Heart left ventricle (tissue), 16 donors: Measurements from ENCODE around the gene ARHGAP11A. TPM values are rescaled to one million over a fixed set of nuclear protein-coding genes. Genes with fewer than 3 reads are reported as not detected.
A peak's percentile ranks its signal among the peaks of the same experiment; 100 is the strongest.

Experiments
- ATAC-seq, 4 donors: fragments of 200-7000 bp; cut with Tn5 transposase; one replicate each; pipeline ENCODE4 v1.9.1; 2020 to 2022; ENCODE audit warnings: moderate library complexity in 4 of 4, mild to moderate bottlenecking in 3 of 4, moderate number of reproducible peaks in 1 of 4
- DNase-seq, 5 donors: peaks; one replicate each; pipeline ENCODE4 v3.0.0-alpha.2; 2020
- H3K27ac ChIP-seq, 12 donors: fragments of 200-600 bp; sonication (generic) in 4 of 12; one replicate each; pipeline versions ENCODE4 v1.5.0 to v1.8.0; 2016 to 2022; ENCODE audit warnings: mild to moderate bottlenecking in 2 of 12
- H3K27me3 ChIP-seq, 9 donors: fragments of 200-600 bp; sonication (generic) in 2 of 9; one replicate each; pipeline versions ENCODE4 v1.5.1 to v1.8.0; 2016 to 2022; ENCODE audit warnings: mild to moderate bottlenecking in 3 of 9
- H3K36me3 ChIP-seq, 9 donors: fragments of 200-600 bp; sonication (generic) in 2 of 9; one replicate each; pipeline versions ENCODE4 v1.5.0 to v1.8.0; 2018 to 2022; ENCODE audit warnings: mild to moderate bottlenecking in 2 of 9
- H3K4me1 ChIP-seq, 12 donors: fragments of 200-600 bp; sonication (generic) in 4 of 12; one replicate each; pipeline versions ENCODE4 v1.5.0 to v1.8.0; 2016 to 2022; ENCODE audit warnings: mild to moderate bottlenecking in 3 of 12
- H3K4me3 ChIP-seq, 12 donors: fragments of 200-600 bp; sonication (generic) in 4 of 12; one replicate each; pipeline versions ENCODE4 v1.5.0 to v1.8.0; 2017 to 2022; ENCODE audit warnings: mild to moderate bottlenecking in 9 of 12, moderate library complexity in 4 of 12
- H3K9me3 ChIP-seq, 12 donors: fragments of 200-600 bp; sonication (generic) in 4 of 12; one replicate each; pipeline versions ENCODE4 v1.5.0 to v1.8.0; 2016 to 2022; ENCODE audit warnings: mild to moderate bottlenecking in 1 of 12
- POLR2A ChIP-seq, 2 donors: fragments of 450-650 bp; IDR thresholded peaks; one replicate each; pipeline ENCODE4 v1.6.1; 2017; ENCODE audit warnings: antibody characterized with exemption in 2 of 2, mild to moderate bottlenecking in 2 of 2, moderate library complexity in 2 of 2
- WGBS, 4 donors: extraction: QIAGEN DNeasy Blood & Tissue Kit in 2 of 4; methylation state at CpG; one replicate each; pipeline versions ENCODE4 v1.1.5 to v1.1.7; 2013 to 2018; 5-methylcytosine and 5-hydroxymethylcytosine counted together
- intact Hi-C, 10 donors: fragments of 100-400 bp; cut with DNase I; formaldehyde crosslinking; loops; one replicate each; pipeline versions ENCODE4 v1.11.1 to v1.14.2; 2022
- polyA plus RNA-seq, 2 donors: library from polyadenylated mRNA; stranded (reverse); fragments of 200-250 nt; gene quantifications; one replicate each; pipeline ENCODE4 v1.2.3, GENCODE V29; 2013
- total RNA-seq, 9 donors: library from RNA; depleted of rRNA in 2 of 9; stranded (reverse); fragments of >200 nt in 2 of 9; fragmentation: NEBNext Ultra II Directional in 3 of 9; extraction: Animal tissue kit (Norgen Biotek cat#: 25700) in 3 of 9; gene quantifications; one replicate each; pipeline versions ENCODE4 v1.1.0 to v1.2.4, GENCODE V29; 2016 to 2023
- TF ChIP-seq, protein P1 (sequence below), 12 donors: fragments of 200-600 bp; sonication (generic) in 4 of 12; IDR thresholded peaks; one replicate each; pipeline versions ENCODE4 v1.5.0 to v1.8.0; 2018 to 2022; ENCODE audit warnings: antibody characterized with exemption in 12 of 12, mild to moderate bottlenecking in 5 of 12
- donor health status: ischemic (EF 13 %, LVEDD 7.1; RV severe dilation, severe dysfunction).
- donor health status: healthy with polysubstance abuse.
- donor health status: DM: no; HTN: yes; CAD: no.
- donor health status: DM: no; HTN: no; CAD: no.
- donor health status: ischemic (EF 25% LVEDD 6.9; RV normal size, moderate dysfunction).
- donor health status: ischemic (EF 25% LVEDD 5.7; RV mildly dilated, moderate dysfunction).
- donor health status: healthy.
- donor health status: DM: yes; HTN: yes; CAD: no.
- donor health status: ischemic (EF 35%, LVEDD 5.7; RV mildly dilated, moderate dysfunction).
- donor health status: nonischemic (EF 11% LVEDD 7.7; RV severe dilation, severe dysfunction).
- donor health status: DM: yes; HTN: yes; CAD: no.
- donor health status: PGD.
- donor health status: ischemic (EF 29% LVEDD 5.4; RV normal size, mild dysfunction).
- donor health status: nonischemic (EF 23%, LVEDD 6.1; RV moderate dilation, normal function).

ARHGAP11A gene
- total and polyA plus RNA-seq, 11 donors: 0.61 to 11.1 (median 1.5) TPM

DNA sequence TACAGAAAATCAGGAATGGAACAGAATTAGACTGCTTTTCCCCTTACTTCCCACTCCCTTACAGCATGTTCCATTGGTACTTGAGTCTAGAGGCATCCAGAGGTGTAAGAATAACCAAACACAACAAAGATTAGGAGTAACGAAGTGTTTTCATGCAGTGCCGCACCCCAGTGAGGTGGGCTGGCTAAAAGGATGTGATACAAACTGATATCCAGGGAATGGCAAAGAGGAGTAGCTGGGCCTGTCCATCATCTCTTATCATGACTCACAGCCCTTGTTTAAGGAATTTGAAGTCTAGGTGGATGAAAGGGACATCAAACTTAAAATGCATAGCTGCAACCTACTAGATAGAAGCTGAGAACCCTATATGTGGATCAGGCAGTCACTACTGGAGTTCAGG lies 42.6 kb downstream of the ARHGAP11A start:
- Histone ChIP-seq H3K4me3 (no peak overlapping the region), H3K36me3 (no peaks in the 10 kb centered on the region), H3K27me3 (no peaks in the 10 kb centered on the region), H3K4me1 (peaks cover 0 to 3% (median 0%) of the 10 kb centered on the region in 12 donors), H3K9me3 (no peaks in the 10 kb centered on the region), H3K27ac (no peak overlapping the region)
- DNase-seq (no peak), ATAC-seq (no peak)
- TF ChIP-seq, protein P1, sequence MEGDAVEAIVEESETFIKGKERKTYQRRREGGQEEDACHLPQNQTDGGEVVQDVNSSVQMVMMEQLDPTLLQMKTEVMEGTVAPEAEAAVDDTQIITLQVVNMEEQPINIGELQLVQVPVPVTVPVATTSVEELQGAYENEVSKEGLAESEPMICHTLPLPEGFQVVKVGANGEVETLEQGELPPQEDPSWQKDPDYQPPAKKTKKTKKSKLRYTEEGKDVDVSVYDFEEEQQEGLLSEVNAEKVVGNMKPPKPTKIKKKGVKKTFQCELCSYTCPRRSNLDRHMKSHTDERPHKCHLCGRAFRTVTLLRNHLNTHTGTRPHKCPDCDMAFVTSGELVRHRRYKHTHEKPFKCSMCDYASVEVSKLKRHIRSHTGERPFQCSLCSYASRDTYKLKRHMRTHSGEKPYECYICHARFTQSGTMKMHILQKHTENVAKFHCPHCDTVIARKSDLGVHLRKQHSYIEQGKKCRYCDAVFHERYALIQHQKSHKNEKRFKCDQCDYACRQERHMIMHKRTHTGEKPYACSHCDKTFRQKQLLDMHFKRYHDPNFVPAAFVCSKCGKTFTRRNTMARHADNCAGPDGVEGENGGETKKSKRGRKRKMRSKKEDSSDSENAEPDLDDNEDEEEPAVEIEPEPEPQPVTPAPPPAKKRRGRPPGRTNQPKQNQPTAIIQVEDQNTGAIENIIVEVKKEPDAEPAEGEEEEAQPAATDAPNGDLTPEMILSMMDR (IDR thresholded peaks at IDR 0.05): no peak
- no peak for TF ChIP-seq POLR2A (IDR thresholded peaks at IDR 0.05)
- 88 to 95% (median 92%) methylated on average over 2 of the region's 2 CpGs for WGBS, 4 donors
- intact Hi-C loops: loop anchor here in 2 of 10 donors (5.0 to 10.0 kb wide), 2 partner anchors 57 to 474 kb away; partner anchors contain the start of gene GREM1 (in 1 of the 2)

GRCh38 chr15:32659340-32660155 lies 44.2 kb downstream of the ARHGAP11A start:
- TF ChIP-seq, protein P1 (IDR thresholded peaks at IDR 0.05): peak in 2 of 12 donors; percentile 9
- TF ChIP-seq POLR2A (IDR thresholded peaks at IDR 0.05): no peak
- Histone ChIP-seq H3K4me1 (peaks cover 0 to 3% (median 0%) of the 10 kb centered on the region in 12 donors), H3K27ac (no peak overlapping the region), H3K27me3 (no peaks in the 10 kb centered on the region), H3K4me3 (no peak overlapping the region), H3K9me3 (no peaks in the 10 kb centered on the region), H3K36me3 (no peaks in the 10 kb centered on the region)
- intact Hi-C loops: loop anchor here in 7 of 10 donors (2.0 to 10.0 kb wide), 7 partner anchors 55 to 1043 kb away; partner anchors contain the start of gene GREM1 (in 1 of the 7)
- ATAC-seq (peak in 3 of 4 donors; percentile 42 to 83 (median 79)), DNase-seq (no peak)
- WGBS, 4 donors: 54 to 63% (median 55%) methylated on average over 6 of the region's 6 CpGs

DNA sequence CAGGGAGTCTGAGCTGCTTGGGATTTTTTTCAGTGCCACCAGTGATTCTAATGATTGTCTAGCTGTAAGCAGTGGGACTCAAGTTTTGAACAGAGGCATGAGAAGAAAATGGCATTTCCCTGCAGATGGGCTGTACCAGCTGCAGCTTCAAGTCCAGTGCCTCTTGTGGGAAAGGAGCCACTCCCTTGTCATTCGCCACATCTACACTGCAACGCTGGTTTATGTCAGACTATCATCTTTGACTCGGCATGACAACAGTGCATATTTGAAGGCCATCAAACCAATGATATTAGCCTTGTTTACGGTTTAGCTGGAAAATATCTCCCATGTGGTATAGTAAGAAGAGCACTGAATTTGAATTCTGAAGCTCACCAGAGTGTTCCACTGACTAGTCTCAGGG lies 48.4 kb downstream of the ARHGAP11A start:
- no peak overlapping the region for H3K4me3 ChIP-seq
- H3K9me3 ChIP-seq: no peaks in the 10 kb centered on the region
- H3K27ac ChIP-seq: no peak overlapping the region
- peaks cover 0 to 3% (median 0%) of the 10 kb centered on the region in 12 donors for H3K4me1 ChIP-seq
- ATAC-seq (no peak), DNase-seq (no peak)
- no peak for TF ChIP-seq POLR2A (IDR thresholded peaks at IDR 0.05)
- TF ChIP-seq, protein P1 (IDR thresholded peaks at IDR 0.05): no peak
- WGBS, 4 donors: 89 to 95% (median 94%) methylated on average over 4 of the region's 4 CpGs
- intact Hi-C loops: loop anchor here in 9 of 10 donors (2.0 to 10.0 kb wide), 6 partner anchors 291 to 1039 kb away; no protein-coding TSS in a partner anchor
- no peaks in the 10 kb centered on the region for H3K27me3 ChIP-seq
- no peaks in the 10 kb centered on the region for H3K36me3 ChIP-seq

DNA sequence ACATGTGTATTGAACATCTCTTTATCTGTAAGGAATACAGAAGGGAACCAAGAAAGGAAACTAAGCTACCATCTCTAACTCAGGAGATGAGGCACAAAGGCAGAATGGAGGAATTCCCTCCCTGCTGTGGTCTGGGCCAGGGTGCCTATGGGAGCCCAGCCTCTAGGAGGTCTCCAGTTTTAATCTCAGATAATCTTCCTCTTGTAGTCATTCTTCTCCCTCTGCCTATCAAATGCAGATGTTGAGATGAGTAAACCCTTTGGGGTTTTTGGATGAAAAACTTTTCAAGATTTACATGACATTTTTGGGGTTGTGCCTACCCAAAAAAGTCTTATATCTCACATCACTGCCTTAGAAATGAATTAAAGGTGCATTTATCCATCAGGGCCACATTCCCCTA lies 49.5 kb downstream of the ARHGAP11A start:
- Histone ChIP-seq H3K36me3 (no peaks in the 10 kb centered on the region), H3K9me3 (no peaks in the 10 kb centered on the region), H3K4me1 (no peaks in the 10 kb centered on the region), H3K27me3 (no peaks in the 10 kb centered on the region), H3K4me3 (no peak overlapping the region), H3K27ac (no peak overlapping the region)
- ATAC-seq (no peak), DNase-seq (no peak)
- intact Hi-C loops: loop anchor here in 5 of 10 donors (5.0 to 10.0 kb wide), 4 partner anchors 290 to 1038 kb away; no protein-coding TSS in a partner anchor
- TF ChIP-seq POLR2A (IDR thresholded peaks at IDR 0.05): no peak
